Naive B cell (primary cell): ENCODE results near the gene TXNDC9. TPM values are rescaled to one million over a fixed set of nuclear protein-coding genes. Genes with fewer than 3 reads are reported as not detected.
"Not testable (repeated sequence)": the region's sequence is repeated elsewhere in the genome, so short reads cannot be mapped to it uniquely, and the experiment has no call there.

Experiments
- ATAC-seq, 2 donors: fragments of 150-1000 bp; cut with Tn5 transposase; 2 replicates each; pipeline ENCODE4 v1.10.0; 2021; ENCODE audit warnings: low read depth in 2 of 2, mild to moderate bottlenecking in 2 of 2, moderate library complexity in 2 of 2
- DNase-seq: peaks from one replicate; pipeline ENCODE4 v3.0.0; 2022
- H3K27ac Mint-ChIP-seq, 6 donors: one replicate each; pipeline ENCODE4 v1.8.0; 2020 to 2022; ENCODE audit warnings: mild to moderate bottlenecking in 6 of 6, mixed read lengths in 6 of 6, moderate library complexity in 5 of 6, inconsistent platforms in 2 of 6
- H3K27me3 Mint-ChIP-seq, 3 donors: one replicate each; pipeline ENCODE4 v1.8.0; 2021 to 2022; ENCODE audit warnings: mixed read lengths in 3 of 3, mild to moderate bottlenecking in 1 of 3
- H3K36me3 Mint-ChIP-seq, 2 donors: one replicate each; pipeline ENCODE4 v1.8.0; 2020 to 2022; ENCODE audit warnings: mixed read lengths in 2 of 2, inconsistent platforms in 1 of 2, mild to moderate bottlenecking in 1 of 2
- H3K4me1 Mint-ChIP-seq, 3 donors: one replicate each; pipeline ENCODE4 v1.8.0; 2020 to 2022; ENCODE audit warnings: mixed read lengths in 3 of 3, inconsistent platforms in 1 of 3, mild to moderate bottlenecking in 1 of 3, moderate library complexity in 1 of 3
- H3K4me3 Mint-ChIP-seq, 8 donors: one replicate each; pipeline ENCODE4 v1.8.0; 2020 to 2022; ENCODE audit warnings: mild to moderate bottlenecking in 8 of 8, mixed read lengths in 8 of 8, moderate library complexity in 8 of 8, inconsistent platforms in 2 of 8
- H3K9me3 Mint-ChIP-seq, 7 donors: one replicate each; pipeline ENCODE4 v1.8.0; 2020 to 2022; ENCODE audit warnings: mixed read lengths in 7 of 7, mild to moderate bottlenecking in 5 of 7, inconsistent platforms in 2 of 7, moderate library complexity in 1 of 7
- polyA plus RNA-seq, 6 donors: library from polyadenylated mRNA; unstranded; fragments of 300-500 nt; fragmentation: Illumina TruSeq; gene quantifications; one replicate each; pipeline ENCODE4 v1.2.3, GENCODE V29; 2021; ENCODE audit warnings: low read depth in 6 of 6

Gene TXNDC9
- polyA plus RNA-seq, 6 donors from 2014 or later = 40.1 to 55.3 (median 42.5) TPM

GRCh38 chr2:99297994-99298393, 38.1 kb downstream of the TXNDC9 start:
- Mint-ChIP-seq H3K36me3 (peaks cover 8 to 17% of the 10 kb centered on the region in 2 donors), H3K9me3 (peaks cover 0 to 7% (median 0%) of the 10 kb centered on the region in 7 donors)

DNA sequence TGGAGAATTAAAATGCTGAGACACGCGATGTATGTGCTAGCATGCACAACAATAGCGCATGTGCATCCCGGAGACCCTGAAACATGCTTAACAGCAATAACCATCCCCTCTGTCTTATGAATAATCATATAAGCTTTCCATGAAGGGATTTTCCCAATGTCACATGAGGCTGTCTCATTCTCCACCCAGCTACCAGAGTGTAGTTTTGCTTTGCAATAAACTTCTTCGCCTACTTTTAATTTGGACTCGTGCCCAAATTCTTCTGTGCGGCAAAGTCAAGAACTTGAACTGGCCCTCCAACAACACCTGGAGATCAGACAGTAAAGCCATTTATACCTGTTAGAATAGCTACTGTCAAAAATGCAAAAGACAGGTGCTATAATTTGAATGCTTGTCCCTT, 50.6 kb downstream of the TXNDC9 start:
- Mint-ChIP-seq H3K4me3 (no peak overlapping the region), H3K4me1 (no peaks in the 10 kb centered on the region), H3K27ac (peak overlapping the region in 1 of 6 donors; percentile 47), H3K36me3 (peaks cover 10 to 18% of the 10 kb centered on the region in 2 donors), H3K9me3 (peaks cover 0 to 16% (median 8%) of the 10 kb centered on the region in 7 donors), H3K27me3 (no peaks in the 10 kb centered on the region)
- ATAC-seq (no peak), DNase-seq (no peak)

More at GRCh38 chr2:99297994-99298393, 38.1 kb downstream of the TXNDC9 start:
- no peak for DNase-seq
- Mint-ChIP-seq H3K4me1 (no peaks in the 10 kb centered on the region), H3K4me3 (no peak overlapping the region), H3K27me3 (no peaks in the 10 kb centered on the region), H3K27ac (no peak overlapping the region)
- ATAC-seq = no peak

DNA sequence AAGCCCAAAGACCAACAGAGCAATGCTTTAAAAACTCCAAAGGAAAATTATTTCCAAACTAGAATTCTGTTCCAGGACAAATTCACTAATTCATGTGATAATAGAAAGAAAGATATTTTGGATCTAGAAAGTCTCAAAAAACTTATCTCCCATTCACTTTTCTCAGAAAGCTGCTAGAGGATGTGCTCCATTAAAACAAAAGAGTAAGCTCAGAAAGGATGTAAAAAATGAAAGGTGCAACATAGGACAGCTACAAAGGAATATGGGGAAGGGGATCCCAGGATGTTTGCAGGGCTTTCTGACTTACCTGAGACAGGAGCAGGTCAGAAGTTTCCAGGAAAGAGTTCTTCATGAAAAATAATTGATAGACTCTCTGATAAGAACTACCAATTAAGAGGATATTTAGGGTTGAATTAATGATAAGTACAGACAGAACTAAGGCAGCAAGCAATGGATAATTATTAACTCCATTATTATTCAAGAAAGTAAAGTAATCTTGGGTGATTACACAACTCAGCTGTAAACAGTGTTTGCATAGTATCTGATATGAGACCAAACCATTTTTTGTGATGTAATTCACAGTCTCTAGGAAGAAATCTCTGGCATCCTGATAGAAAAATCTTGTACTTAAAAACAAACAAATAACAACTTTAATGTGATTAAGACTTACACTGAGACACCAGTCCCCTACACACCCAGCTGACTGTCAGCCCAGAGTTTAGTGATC, 56.0 kb downstream of the TXNDC9 start:
- Mint-ChIP-seq H3K36me3 (peaks cover 19 to 25% of the 10 kb centered on the region in 2 donors), H3K9me3 (peaks cover 0 to 32% (median 19%) of the 10 kb centered on the region in 7 donors), H3K4me3 (no peak overlapping the region), H3K27ac (no peak overlapping the region), H3K4me1 (no peaks in the 10 kb centered on the region), H3K27me3 (no peaks in the 10 kb centered on the region)
- ATAC-seq (no peak), DNase-seq (no peak)

- ATAC-seq (no peak), DNase-seq (no peak)
- peaks cover 0 to 32% (median 19%) of the 10 kb centered on the region in 7 donors for H3K9me3 Mint-ChIP-seq
- no peaks in the 10 kb centered on the region for H3K4me1 Mint-ChIP-seq
- H3K4me3 Mint-ChIP-seq = no peak overlapping the region
- no peaks in the 10 kb centered on the region for H3K27me3 Mint-ChIP-seq
- H3K27ac Mint-ChIP-seq = no peak overlapping the region
- H3K36me3 Mint-ChIP-seq = peaks cover 14 to 25% of the 10 kb centered on the region in 2 donors
These were observed 57.3 kb downstream of the TXNDC9 start for GRCh38 chr2:99278793-99279291.

- H3K36me3 Mint-ChIP-seq = peaks cover 10 to 20% of the 10 kb centered on the region in 2 donors
- not testable (repeated sequence) for H3K4me3 Mint-ChIP-seq, H3K4me1 Mint-ChIP-seq
These were observed 57.9 kb downstream of the TXNDC9 start for GRCh38 chr2:99278195-99278765.

DNA sequence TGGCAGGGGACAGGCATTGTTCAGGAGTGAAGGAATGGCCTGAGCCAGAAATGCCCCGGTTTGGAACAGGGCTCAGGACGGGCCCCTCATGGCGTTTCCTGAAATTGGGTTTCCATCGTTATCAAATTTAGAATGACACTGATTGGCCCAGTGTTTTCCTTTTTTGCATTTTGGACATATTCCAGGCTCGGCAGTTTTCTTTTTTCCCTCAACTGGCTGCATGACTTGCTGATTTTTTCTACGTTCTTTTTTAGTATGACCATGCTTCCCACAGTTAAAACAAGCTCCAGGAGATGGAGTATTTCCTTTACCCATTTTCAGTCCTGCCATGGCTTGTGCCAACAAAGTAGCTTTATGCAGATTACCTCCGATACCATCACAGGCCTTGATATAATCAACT, 60.3 kb downstream of the TXNDC9 start:
- ATAC-seq (no peak), DNase-seq (no peak)
- Mint-ChIP-seq H3K4me1 (no peaks in the 10 kb centered on the region), H3K27ac (no peak overlapping the region), H3K4me3 (no peak overlapping the region), H3K9me3 (peaks cover 4 to 38% (median 20%) of the 10 kb centered on the region in 7 donors), H3K36me3 (peaks cover 8 to 21% of the 10 kb centered on the region in 2 donors), H3K27me3 (no peaks in the 10 kb centered on the region)

More at GRCh38 chr2:99278195-99278765, 57.9 kb downstream of the TXNDC9 start:
- ATAC-seq, H3K27me3 Mint-ChIP-seq, H3K27ac Mint-ChIP-seq, DNase-seq: not testable (repeated sequence)
- peaks cover 0 to 29% (median 16%) of the 10 kb centered on the region in 7 donors for H3K9me3 Mint-ChIP-seq

Other genes with a start within 250 kb of the TXNDC9 start
- gene C2orf15, start 194.6 kb downstream of the TXNDC9 start, polyA plus RNA-seq = 1 to 10 TPM in 5 of 6 donors, not detected in 1; 1.6 to 5.7 (median 3.4) TPM
- gene TSGA10, start 181.4 kb downstream of the TXNDC9 start, polyA plus RNA-seq = 10 to 100 TPM; 17.2 to 42.2 (median 21.9) TPM
- gene LIPT1, start 181.4 kb downstream of the TXNDC9 start, polyA plus RNA-seq = 10 to 100 TPM in 5 of 6 donors, 1 to 10 TPM in 1; 9.9 to 23.4 (median 20.6) TPM
- 10 to 100 TPM; 64.7 to 81.5 (median 67.7) TPM for gene MITD1, start 155.3 kb downstream of the TXNDC9 start, polyA plus RNA-seq
- gene MRPL30, start 155.1 kb downstream of the TXNDC9 start, polyA plus RNA-seq = 10 to 100 TPM; 10.4 to 25.2 (median 17.9) TPM
- not detected for gene LYG2, start 80.7 kb downstream of the TXNDC9 start, polyA plus RNA-seq
- 1 to 10 TPM in 1 of 6 donors, under 1 TPM in 1, not detected in 4; 0.57 to 1.1 TPM for gene LYG1, start 35.1 kb downstream of the TXNDC9 start, polyA plus RNA-seq
- 10 to 100 TPM in 1 of 6 donors, 1 to 10 TPM in 5; 2.6 to 10.2 (median 4.1) TPM for gene EIF5B, start 1.1 kb upstream of the TXNDC9 start, polyA plus RNA-seq
- gene REV1, start 153.7 kb upstream of the TXNDC9 start, polyA plus RNA-seq = 10 to 100 TPM; 14.7 to 25.8 (median 17.9) TPM